Body of pancreas (tissue), 4 donors: ENCODE data around the gene EME2.

Source experiments
- CTCF ChIP-seq, 7 experiments: fragments of 450-650 bp in 4 of 7; fragments of 200-600 bp in 3 of 7; sonication (generic) in 3 of 7; IDR thresholded peaks; one replicate each; pipeline ENCODE4 v1.5.1; 2016 to 2019; ENCODE audit warnings: antibody characterized with exemption in 7 of 7
- POLR2A ChIP-seq, 3 donors: fragments of 450-650 bp; IDR thresholded peaks; one replicate each; pipeline ENCODE4 v1.6.1; 2016; ENCODE audit warnings: antibody characterized with exemption in 3 of 3, mild to moderate bottlenecking in 2 of 3

- TF ChIP-seq CTCF (IDR thresholded peaks at IDR 0.05) (no peak), POLR2A (IDR thresholded peaks at IDR 0.05) (no peak)
These were observed 31.0 kb upstream of the EME2 start for GRCh38 chr16:1741553-1742165.
